GM21515 (cell line): ENCODE results near the gene NEUROD2.
A peak's percentile ranks its signal among the peaks of the same experiment; 100 is the strongest.

Experiments
- ATAC-seq: cut with Tn5 transposase; IDR thresholded peaks from one replicate; pipeline ENCODE4 v1.9.1; 2021; ENCODE audit not compliant: unreplicated experiment

Gene NEUROD2

DNA sequence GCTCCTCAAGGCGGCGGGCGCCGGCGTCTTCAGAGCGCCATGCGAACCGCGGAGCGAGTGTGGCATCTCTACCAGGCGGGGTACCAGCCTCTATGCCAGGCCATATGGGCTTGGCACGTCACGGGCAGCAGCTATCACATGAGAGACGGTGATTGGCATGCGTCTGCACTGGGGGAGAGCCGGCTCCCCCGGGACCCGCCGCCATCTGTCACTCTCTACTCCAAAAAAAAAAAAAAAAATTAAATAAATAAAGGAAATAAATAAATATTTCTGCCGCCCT lies at the start of gene NEUROD2:
Gene NEUROD2 (minus strand): TSS at position 70 of the 280 bp plus-strand sequence. CDS start 1,321 bp downstream, outside the sequence.
- ATAC-seq = no peak

DNA sequence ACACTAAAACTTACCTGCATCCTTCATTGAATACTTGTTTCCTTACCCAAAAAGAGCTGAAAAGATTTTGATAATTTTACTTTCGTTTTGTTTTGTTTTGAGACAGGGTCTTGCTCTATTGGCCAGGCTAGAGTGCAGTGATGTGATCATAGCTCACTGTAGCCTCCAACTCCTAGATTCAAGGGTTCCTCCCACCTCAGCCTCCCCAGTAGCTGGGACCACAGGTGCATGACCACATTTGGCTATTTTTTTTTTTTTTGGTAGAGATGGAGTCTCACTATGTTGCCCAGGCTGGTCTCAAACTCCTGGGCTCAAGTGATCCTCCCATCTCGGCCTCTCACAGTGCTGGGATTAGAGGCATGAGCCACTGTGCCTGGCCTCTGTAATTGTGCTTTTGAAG lies 47.4 kb upstream of the NEUROD2 start:
- ATAC-seq = no peak

DNA sequence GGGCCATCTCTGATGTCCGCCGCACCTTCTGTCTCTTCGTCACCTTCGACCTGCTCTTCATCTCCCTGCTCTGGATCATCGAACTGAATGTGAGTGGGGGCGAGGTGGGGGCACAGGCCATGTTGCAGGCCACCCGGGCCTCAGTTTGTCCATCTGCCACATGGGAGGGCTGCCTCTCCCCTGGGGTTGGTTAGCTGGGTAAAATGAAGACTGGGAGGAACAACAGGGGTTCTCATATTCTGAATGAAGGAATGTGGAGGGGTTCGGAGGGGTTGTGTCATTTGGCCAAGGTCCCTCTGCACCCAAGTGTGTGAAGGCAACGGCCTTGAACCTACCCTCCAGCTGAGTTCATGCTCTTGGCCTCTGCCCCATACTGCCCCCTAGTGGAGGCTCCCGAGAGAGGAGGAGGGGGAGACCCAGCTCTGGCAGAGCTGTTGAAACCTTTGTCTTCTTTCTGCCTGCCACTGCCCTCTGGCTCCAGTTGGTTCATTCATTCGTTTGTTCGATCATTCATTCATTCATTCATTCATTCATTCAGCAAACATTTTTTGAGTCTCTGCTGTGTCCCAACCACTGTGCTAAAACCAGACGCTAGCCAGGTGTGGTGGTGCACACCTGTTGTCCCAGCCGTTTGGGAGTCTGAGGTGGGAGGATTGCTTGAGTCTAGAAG lies 46.1 kb upstream of the NEUROD2 start:
- ATAC-seq = no peak

DNA sequence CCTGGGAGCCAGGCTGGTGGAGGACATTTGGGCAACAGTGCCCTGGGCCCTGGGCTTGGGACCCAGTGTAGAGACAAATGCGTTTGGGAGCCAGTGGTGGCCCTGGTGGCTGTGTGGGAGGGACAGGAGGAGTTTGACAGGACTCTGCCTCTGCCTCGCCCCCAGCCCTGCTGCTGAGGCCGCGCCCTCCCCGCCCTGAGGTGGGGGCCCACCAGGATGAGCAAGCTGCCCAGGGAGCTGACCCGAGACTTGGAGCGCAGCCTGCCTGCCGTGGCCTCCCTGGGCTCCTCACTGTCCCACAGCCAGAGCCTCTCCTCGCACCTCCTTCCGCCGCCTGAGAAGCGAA lies 45.6 kb upstream of the NEUROD2 start:
- ATAC-seq = no peak

DNA sequence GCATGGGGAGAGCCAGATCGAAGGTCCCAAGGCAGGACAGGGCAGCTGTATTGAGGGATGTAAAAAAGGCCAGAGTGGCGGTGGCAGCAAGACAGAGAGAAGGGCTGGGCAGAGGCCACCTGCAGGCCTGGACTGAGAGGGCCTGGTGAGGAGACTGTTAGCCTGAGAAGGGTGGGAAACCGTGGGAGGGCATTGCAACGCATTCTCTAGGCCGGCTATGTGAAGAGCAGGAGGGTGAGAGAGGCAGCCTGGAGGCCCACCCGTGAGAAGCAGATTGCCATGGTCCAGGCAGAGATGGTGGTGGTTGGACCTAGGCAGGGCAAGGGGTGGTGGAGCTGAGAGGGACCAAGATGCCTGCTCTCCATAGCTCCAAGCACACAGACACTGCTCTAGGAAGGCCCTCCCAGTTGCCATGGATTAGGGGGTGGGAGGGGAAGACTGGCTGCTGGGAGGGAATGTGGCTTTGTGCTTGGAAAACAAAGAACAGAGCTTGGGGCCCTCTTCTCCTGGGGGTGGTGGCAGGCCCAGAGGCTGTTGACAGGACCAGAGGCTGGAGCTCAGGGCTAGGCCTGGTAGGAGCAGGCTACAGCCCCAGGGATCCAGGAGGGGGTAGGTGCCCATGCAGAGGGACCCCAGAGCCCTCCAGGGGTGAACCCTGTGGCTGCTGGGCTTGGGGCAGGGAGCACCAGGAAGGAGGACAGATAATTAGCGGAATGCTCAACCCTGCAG lies 45.0 kb upstream of the NEUROD2 start:
- no peak for ATAC-seq

DNA sequence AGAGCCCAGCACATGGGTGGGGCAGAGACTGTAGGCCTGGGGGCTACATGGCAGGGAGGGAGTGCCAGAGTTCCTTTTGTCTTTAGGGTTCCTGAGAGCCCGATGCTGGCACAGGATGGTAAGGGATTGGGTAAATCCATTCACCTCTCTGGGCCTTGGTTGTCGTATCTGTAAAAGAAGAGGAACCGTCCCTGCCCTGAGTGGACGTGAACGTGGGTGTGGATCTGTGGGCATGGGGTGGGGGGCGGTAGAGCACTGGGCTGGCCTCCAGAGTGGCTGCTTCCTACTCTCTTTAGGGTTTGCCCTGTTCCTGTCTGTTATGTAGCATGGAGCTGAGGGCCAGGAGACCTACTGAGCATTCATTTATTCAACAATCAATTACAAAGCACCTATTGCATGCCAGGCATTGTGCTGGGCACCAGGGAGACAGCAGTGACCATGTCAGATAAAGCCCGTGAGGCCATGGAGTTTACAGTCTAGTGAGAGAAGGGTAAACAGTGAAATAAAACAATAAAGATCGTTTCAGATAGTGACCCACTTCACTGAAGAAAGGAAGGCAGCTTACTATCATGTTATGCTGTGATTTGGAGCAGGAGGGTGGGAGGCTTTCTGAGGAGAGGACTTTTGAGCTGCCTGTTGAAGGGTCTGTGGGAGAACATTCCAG lies 44.3 kb upstream of the NEUROD2 start:
- no peak for ATAC-seq

DNA sequence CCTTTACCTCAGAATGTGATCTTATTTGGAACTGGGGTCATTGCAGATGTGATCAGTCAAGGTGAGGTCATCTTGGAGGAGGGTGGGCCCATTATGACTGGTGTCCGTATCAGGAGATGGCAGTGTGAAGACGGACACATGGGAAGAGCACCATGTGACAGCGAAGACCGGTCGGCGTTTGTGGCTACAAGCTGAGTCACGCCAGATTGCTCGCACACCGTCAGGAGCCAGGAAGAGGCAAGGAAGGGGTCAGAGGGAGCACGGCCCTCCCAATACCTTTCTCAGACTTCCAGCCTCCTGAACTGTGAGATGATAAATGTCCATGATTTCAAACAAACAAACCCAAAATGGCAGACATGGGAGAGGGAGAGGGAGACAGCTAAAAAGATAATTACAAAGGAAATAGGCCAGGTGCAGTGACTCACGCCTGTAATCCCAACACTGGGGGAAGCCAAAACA lies 42.4 kb upstream of the NEUROD2 start:
- ATAC-seq = no peak

DNA sequence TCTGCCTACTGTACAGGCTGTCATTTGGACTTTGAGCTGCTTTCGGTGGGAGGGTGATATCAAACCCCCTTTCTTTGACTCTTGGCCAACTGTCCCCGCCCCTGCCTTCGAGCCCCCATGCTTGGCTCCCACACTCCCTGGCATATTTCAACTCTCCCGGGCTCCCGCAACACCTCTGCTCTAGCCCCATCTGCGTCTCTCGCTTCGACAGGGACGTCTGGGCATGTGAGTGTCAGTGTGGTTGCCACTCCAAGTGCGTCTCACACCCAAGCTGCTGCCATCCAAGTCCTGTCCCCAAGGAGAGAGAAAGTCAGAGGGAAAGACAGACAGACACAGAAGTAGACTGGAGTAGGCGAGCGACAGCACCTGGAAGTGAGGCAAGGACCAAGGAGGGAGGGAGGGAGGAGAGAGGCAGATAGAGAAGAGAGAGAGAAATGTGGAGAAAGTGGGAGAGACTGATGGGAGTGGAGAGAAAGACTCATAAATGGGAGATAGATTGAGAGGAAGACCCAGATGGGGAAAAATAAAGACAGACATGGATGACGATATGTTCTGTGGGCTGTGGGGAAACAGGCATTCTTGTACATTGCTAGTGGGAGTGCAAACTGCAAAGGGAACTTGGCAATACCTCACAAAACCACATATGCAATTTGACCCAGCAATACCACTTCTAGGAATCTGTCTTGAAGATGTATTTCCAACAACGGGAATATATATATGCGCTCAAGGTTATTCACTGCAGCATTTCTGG lies 41.1 kb upstream of the NEUROD2 start:
- no peak for ATAC-seq

DNA sequence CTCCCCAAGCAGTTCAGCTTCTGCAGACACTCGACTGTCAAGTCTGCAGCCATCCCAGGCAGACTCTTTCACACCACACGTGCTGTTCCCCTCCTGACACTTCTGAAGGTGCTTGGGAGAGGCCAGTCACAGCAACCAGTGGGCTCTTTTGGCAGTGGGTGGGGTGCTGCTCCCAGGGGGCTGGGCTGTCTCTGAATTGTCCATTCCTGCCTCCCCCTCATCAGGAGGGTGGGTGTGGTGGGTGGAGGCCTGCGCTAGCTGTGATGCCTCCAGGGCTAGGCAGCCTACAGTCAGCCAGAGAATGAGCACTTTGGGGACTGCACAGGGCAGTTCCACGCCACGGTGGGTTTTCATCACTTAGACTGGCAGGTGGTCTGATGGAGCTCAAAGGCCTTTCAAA lies 39.5 kb upstream of the NEUROD2 start:
- ATAC-seq = no peak

DNA sequence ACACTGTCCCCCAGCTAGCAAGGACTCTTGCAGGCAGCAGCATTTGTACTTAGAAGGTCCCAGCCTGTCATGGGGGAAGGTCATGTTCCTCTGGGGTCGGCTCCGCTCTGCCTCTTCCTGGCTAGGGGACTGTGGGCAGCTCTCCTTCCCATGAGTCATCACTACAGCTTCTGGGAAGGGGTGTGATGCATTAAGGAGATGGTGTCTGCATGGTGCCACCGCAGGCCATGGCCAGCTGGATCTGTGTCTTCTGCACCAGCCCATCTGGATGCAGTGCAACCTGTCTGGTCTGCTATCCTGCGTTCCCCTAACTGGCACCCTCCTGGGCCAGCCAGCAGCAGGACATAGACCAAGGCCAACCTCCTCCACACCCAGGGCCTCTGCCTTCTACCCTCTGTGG lies 35.6 kb upstream of the NEUROD2 start:
- no peak for ATAC-seq

DNA sequence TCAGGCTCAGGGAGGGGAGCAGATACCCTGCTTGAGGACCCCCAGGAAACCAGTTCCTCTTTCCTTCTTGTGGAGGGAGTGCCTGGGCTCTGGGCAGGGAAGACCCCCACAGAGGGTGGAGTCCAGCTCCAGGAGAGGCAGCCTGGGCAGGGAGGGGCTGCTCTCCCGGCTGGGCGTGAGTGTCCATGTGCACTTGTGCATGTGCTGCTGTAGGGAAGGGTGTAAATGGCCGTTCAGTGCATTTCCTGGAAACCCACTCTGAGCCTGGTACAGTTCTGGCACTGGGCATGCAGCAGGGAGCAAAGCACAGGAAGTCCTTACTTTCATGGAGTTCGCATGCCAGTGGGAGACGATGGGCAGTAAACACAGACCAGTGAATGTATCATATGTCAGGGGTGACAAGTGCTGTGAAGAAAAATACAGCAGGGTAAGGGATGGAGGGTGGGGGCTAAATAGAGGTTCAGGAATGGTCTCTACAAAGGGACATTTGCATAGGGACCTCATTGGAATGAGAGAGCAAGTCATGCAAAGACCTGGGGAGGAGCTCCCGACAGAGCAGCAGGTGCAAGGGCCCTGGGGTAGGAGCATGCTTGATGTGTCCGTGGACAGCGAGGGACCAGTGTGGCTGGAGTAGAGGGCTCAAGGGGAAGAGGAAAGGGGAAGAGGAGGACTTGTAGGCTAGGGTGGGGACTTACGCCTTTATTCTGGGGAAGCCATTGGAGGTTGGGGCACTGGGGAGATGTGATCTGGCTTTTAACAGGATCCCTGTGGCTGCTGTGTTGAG lies 34.8 kb upstream of the NEUROD2 start:
- ATAC-seq = no peak

DNA sequence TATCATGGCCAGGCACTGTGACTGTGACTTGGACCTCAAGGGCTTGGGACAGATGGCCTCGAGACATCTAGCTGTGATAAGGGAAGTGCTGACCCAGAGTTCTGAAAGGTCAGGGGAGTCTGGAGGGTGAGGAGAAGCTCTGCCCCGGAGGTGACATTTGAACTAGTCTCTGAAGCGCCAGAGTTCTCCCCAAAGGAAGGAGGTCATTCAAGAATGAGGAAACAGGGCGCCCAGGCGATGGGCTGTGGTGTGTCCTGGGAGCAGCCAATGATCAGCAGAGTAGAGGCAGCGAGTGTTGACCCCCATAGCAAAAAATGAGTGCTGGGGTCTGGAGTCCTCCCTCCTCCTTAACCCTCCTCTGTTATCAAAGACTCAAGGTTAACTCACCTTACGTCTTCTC lies 34.2 kb upstream of the NEUROD2 start:
- no peak for ATAC-seq

DNA sequence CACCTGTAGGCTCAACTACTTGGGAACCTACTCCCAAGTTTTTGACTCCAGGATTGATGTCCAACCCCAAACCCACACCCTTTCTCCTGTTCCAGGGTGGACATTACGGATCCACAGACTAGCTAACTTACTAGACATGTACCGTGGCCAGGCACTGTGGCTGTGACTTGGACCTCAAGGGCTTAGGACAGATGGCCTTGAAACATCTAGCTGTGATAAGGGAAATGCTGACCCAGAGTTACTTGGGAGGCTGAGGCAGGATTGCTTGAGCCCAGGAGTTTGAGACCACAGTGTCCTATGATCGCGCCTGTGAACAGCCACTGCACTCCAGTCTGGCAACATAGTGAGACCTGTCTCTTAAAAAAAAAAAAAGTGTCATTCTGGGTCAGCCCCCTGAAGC lies 33.4 kb upstream of the NEUROD2 start:
- no peak for ATAC-seq

DNA sequence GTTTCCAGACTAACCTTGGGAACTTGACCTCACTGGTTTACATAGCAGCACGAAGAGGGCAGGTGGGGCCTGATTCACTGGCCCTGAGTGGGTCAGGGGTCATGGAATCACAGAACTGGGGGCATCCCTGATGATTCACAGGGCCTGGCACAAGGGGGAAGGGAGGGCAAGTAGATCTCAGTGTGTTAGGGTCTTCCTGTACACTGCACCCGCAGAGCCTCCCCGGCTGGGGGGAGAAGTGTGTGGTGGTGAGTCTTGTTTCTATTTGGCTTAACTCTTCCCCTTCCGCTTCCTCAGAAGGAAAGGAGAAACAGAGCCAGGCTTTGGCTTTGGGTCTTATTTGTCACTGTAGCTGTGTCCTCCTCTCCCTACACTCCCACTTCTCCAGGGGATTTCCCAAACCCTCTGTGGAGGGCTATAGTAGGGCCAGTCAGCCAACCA lies 32.9 kb upstream of the NEUROD2 start:
- ATAC-seq = no peak

DNA sequence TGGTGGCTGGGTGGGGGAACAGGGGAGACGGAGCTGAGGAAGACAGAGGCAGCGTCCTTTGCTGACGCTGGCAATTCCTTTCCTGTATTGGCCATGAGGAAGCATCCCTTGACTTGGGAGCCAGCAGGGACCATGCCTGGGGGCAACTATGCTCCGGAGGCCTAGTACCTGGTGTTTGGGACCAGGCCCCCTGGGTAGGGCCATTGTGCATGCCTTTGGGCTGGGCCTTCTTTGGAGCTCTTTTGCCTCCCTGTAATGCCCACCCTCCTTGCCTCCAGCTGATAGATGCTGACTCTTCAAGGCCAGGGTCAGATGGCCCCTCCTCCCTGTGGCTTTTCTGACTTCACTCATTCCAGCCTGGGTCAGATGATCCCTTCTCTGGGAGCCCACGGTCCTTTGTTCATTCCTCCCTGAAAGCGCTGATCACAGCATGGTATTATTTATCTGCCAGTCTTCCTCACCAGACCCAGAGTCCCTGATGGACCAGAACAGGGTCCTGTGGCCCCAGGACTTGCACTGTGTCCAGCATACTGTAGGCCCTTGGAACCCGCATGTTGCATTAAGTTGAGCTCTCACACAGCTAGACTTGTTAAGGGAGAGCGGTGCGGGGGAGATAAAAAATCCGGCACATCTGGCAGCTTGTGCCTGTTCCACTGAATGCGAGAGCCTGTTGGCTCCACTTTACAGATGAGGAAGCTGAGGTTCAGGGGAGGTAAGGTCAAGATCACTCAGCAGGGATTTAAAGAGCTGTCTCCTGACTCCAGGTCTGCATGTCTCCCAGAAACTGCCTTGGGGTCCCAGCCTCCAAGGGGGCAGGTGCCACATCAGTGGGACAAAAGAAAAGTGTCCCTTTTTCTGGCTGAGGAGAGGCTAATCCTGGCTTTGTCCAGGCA lies 32.1 kb upstream of the NEUROD2 start:
- ATAC-seq = no peak

DNA sequence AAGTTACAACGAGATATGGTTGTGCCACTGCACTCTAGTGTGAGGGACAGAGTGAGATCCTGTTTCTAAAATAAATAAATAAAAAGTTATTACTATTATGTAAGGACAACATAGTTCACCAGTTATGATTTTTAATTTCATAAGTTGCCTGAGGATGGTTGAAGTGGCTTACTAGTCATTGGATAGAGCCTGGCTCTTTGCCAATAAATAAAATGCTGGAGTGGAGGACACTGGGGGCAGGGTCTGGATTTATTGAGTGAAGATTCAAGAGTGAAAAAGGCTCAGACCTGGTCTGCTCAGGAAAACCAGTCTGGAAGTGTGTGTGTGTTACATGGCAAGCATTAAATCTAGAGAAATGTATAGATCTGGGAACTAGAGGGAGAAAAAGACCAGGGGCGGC lies 31.3 kb upstream of the NEUROD2 start:
- no peak for ATAC-seq

DNA sequence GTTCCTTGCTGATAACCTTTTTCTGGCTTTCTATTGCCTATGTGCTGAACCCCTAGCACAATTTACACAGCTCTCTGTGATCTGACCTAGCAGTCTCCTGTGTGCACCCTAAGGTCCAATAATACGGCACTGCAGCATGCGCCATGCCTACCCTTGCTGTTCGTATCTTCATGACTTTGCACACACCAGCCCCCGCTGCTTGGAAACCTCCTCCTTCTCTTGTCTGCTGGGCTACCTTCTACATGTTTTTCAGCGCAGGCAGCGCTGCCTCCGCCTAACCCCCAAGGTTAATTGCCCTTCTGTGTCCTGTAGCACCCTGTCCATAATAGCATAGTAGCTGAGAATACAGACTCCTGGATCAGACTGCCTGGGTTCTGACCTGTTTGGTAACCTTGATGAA lies 30.6 kb upstream of the NEUROD2 start:
- ATAC-seq = no peak

DNA sequence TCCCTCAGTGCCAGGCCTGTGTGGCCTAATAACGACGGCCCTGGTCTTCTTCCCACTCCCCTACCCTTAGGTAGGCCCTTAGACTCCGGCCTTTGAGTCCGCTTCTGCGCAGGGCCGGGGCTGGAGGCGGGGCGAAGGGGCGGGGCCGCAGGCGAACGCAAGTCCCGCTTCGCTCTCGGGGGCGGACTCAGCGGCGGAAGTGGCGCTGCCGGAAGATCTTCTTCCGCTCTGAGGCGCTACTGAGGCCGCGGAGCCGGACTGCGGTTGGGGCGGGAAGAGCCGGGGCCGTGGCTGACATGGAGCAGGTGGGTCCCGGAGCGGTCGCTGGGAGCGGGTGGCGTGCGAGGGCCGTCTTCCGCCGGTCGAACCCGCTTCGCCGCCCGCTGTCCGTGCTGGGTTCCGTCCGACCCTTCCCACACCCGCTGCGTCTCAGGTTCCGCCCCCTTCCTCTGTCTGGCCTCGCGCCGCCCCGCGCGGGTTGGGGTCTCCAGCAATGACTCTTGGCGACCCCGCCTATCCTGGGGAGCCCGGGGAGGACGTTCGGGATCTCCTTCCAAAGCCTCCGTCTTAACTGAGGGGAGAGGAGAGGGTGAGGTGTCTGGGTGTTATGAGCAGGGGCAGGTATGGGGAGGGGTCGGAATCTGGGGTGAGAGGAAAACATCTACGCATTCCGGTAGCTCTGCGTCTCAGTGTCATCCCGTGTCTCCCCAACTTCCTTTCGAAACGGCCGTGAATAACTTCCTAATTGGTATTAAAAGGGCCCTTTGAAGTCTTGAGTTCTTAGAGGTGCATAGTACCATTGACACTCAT lies 29.4 kb upstream of the NEUROD2 start, which contains the start of gene STARD3:
Gene STARD3 (plus strand): TSS at position 218 of the 810 bp plus-strand sequence. CDS start 16,388 bp downstream, outside the sequence.
- peak; percentile 71 for ATAC-seq

DNA sequence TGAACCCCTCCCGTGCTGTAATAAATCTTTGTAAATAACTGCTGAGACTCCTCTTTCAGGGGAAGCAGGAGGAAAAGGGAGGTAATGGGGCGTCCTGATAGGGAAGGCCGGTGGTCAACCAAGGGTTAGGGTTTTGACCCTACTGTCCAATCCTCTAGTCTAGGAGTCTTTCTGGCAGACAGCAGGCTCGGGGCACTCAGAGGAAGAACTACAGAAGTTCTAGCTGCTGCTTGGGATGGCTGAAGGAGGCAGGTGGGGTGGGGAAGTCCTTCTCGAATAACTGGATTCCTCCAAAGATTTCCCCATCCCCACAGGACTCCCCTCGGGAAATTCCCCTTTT lies 28.8 kb upstream of the NEUROD2 start:
- ATAC-seq = no peak
